Stimulated activated CD4-positive, alpha-beta T cell treated with anti-CD3 and anti-CD28 coated beads, Interleukin-1b, Interleukin-23, amount 100 ng/mL, for 4 hours (primary cell): ENCODE results near the gene AP2M1.

ENCODE experiments used
- DNase-seq, 2 donors: peaks; one replicate each; pipeline ENCODE4 v3.0.0-alpha.2; 2020; ENCODE audit warnings: low read depth in 2 of 2

The AP2M1 gene

DNA sequence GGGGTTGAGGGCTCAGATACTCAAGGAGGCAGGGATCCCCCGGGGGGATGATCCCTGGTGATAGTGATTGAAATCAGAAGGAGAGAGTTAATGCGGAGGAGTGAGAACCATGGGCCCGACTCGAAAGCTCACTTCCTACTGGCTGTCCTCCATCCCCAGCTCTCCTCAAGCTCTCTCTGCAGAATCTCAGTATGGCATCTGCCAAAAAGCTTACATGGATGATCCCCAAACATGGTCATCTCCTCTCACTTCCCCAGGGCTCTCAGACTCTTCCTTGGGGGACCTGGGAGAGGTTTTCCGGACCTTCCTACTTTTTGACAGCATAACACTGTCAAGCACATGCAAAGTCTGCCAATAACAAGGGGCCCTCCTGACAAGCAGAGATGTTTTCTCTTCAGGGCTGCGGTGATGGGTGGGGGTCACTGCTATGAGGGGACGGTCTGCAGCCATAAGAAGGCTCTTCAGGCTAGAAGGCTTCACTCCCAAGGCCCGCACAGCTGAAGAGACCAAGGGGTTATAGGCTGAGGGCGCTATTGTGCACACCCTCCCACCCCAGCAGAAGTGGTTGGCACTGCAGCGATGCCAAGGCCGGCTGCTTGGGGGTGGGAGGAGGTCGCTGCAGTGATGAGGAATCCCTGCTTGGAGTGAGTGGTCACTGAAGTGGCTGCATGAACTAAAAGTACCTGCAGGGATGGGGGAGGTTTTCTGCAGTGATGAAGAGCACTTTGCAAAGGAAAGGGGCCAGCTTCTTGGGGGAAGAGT, 53.9 kb downstream of the AP2M1 start:
- DNase-seq: no peak

DNA sequence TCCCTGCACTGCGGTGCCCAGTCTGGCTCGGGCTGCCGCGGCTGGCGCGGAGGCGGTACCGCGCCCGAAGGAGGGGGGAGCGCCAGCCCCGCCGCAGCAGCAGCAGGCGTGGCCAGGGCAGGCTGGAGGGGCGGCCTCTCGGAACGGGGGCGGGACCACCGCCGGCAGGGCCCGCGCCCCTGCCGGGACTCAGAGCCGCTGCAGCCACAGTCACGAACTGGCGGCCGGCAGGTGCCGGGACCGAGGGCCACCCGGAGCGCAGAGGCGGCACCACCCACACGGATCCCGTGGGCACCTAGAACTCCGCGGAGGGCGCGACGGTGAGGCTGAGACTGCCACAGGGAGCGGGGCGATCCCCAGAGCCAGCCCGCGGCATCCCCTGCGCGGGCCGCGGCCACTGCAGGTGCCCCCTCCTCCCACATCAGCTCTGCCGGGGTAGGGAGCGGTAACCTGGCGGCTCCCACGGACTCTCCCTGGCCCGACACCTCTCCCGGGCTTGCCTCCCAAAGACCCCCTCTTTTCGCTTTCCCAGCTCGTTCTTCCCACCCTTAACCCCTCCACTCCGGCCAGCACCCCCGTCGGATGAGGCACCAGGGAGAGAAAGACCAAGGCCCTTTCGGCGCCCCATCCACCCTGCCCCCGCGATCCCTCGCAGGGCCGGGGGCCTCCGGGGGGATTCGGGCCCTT, 54.9 kb downstream of the AP2M1 start, which contains the start of gene VWA5B2:
TSS of gene VWA5B2 (plus strand) at position 192 of the 687 bp plus-strand sequence. CDS start 944 bp downstream, outside the sequence.
- peak; percentile 50 to 64 for DNase-seq

DNA sequence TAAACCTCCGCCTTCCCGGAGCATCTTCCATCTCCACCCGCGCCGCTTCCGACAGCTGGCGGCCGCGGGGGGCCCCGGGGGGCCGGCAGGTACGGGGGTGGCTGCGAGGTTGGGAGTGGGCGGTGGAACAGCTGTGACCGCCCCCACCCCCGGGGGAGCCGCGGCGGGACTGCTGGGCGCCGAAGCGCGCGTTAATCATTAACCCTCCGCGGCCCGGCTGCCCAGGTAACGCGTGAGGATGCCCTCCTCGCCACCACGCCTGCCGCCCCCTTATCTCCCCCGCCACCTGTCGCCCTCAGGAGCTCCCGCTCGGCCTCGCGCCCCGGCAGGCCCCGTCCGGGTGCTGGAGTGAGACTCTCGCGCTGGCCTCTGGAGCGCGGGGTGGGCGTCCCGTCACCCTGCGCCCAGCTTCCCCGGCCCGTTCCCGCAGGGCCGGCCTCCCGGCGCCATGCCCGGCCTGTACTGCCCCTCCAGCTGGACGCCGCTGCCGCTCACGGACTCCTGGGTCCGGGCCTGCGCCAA, 55.5 kb downstream of the AP2M1 start:
- DNase-seq: no peak

DNA sequence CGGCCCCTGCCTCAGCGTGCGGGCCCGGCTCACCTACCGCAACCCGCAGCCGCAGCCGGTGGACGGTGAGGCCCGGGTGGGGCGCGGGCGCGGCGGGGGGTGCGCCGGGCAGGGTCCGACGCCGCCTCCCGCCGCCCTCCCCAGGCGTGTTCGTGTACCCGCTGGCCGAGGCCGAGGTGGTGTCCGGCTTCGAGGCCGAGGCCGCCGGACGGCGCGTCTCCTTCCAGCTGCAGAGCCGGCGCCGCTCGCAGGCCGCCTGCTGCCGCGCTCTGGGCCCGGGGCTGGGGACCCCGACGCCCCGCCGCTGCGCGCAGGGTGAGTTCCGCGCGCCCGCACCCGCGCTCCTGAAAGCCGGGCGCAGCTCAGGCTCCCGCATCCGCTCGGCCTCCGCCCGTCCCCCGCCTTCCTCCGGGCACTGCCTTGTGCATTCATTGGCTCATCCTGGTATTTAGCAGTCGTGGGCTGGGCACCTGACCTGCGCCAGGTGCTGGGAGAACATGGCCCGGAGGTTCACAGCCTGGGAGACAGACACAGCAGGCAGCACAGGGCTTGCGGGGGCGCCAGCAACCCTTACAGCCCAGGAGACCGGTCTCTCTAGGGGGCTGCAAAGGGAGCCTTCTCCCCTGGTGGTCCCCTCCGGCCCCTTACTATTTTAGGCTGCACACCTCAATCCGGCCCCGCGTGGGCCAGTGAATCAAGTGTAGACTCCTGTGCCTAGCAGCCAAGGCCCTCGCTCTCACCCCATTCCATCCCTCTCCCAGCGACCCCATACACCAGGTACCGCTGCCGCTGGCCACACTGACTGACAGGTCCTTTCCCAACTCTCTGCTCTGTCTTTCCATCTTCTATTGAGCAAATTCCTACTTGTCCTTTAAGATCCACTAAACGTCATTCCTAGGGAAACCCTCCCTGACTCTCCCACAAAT, 56.2 kb downstream of the AP2M1 start:
- no peak for DNase-seq

DNA sequence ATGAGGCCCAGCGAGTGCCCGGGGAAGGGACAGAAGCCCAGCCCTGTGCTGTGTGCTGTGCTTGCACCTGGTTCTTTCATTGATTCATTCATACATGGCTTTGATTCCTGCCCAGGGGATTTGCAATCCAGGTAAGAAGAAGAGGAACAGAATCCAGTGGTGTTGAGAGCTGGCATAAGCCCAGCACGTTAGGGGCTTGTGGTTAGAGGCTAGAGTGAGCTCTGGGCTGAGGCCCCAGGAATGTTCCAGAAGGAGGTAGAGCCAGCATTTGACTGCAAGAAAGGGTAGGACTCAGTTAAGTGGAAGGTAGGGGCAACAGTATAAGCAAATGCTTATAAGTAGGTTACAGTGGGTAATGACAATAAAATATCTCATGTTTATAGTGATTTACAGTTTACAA, 57.0 kb downstream of the AP2M1 start:
- DNase-seq: no peak

DNA sequence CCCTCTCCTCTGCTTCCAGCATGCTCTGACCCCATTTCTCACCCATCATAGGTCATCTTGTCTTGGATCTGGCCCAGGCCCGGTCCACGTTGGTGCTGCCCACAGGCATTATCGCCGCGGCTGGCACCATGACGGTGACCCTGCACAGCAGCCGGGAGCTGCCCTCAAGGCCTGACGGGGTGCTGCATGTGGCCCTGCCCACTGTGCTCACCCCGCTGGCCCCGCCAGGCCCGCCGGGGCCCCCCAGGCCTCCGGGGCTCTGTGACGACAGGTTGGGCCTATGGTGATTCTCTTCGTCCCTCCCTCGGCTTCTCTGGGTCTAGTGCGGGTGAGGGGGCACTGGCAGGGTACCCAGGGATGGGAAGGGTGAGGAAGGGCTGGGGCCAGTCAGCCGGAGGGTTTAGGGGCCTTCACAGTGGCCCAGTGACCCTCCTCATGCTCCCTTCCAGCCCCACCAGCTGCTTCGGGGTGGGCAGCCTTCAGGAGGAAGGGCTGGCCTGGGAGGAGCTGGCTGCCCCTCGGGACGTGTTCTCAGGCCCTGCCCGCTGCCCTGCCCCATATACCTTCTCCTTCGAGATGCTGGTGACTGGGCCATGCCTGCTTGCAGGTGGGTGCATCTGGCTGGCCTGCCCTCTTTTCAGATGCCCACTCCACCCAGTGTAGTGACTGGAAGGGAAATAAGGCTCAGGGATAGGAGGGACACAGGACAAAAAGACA, 58.6 kb downstream of the AP2M1 start:
- DNase-seq: no peak
